HG03521 (cell line): Measurements from ENCODE around the gene FHIT.

Experiments
- ATAC-seq: cut with Tn5 transposase; IDR thresholded peaks from one replicate; pipeline ENCODE4 v1.9.1; 2021; ENCODE audit warnings: mild to moderate bottlenecking, moderate library complexity; ENCODE audit not compliant: unreplicated experiment

The FHIT gene

GRCh38 chr3:60045686-60046085 lies 1205.6 kb downstream of the FHIT start:
- no peak for ATAC-seq

- no peak for ATAC-seq
Observed at GRCh38 chr3:60036803-60037202, 1214.4 kb downstream of the FHIT start.

DNA sequence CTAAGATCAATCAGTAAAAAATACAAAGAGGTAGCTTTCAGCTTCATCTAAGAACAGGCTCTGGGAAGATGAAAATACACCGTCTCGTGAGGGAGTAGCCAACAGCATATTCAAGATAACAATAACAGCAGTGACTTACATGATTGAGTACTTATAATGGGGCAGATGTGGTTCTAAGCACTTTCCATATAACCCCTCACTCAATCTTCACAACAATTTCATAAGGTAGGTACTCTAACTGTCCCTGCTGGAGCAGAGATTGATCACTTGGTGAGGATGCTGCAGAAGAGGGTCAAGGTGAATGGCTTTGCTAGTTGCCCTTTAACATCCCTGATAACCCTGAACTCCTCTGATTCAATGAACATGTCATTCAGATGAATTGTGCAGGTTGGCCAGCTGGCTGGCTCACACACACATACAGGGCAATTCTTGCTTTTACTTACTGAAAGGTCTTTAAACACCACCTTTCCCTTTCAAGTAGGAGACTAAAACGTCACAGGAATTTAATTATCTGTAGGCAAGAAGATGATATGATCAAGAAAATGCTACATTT lies 1217.3 kb downstream of the FHIT start:
- ATAC-seq = no peak

GRCh38 chr3:60030982-60031381 lies 1220.3 kb downstream of the FHIT start:
- no peak for ATAC-seq

- no peak for ATAC-seq
Observed at GRCh38 chr3:60028233-60028632, 1223.0 kb downstream of the FHIT start.

DNA sequence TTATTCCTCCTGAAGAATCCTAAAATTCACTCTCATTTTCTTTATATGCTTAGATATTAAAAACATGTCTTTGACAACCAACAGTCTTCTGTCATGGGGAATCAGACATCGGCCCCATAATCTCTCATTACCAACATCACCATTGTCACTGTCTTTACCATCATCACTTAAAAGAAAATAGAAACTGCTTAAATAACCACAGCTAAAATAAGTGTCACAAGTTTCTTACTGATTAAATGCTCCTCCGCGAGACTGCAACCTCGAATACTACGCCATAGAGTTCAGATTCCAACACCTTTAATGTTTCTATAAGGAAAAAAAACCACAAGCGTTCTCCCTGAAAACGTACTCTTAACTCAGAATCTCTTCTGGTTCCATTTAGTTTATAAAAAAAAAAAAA lies 1223.9 kb downstream of the FHIT start:
- ATAC-seq = no peak

DNA sequence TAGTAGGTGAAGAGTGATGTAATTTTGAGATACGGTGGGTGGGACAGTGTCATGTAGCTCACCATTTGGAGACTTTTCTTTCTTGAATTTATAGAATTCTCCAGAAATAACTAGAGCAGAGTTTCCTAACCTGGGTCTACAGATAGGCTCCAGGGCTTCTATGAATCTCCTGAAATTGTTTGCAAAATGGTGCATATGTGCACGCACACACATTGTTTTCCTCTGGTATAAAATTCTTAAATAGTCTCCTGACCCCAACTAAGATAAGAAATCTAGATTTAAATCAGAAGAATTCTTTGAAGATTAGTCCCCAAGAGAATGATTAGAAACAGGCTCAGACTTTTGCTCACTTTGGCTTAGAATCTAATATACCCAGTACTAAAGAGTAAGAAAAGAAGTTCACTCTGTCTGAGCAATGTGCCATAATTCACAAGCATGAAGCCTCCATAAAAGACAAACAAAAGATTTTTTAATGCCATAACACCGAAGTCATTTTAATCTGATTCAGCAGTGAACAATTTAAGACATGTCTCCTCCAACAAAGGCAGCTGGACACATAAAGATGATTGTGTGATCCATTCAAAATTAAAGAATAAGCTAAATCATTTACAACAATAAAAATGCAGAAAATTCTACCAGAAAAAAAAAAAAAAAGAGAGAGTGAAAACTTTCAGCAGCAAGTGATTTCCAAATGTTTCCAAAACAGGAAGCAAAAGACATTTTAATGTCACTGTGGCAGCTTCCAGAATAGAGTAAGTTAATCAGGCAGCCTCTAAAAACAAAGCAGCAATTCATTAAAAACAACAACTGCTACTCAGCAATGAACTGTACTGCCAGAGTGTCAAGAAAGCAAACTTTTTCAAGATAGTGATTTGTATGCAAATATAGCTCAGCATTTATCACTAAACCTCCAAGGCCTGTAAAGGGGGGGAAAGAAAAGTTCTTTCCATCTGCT lies 1225.9 kb downstream of the FHIT start:
- no peak for ATAC-seq

- ATAC-seq = no peak
Observed at GRCh38 chr3:60024400-60024799, 1226.9 kb downstream of the FHIT start.

GRCh38 chr3:60023189-60023588 lies 1228.1 kb downstream of the FHIT start:
- ATAC-seq = no peak

DNA sequence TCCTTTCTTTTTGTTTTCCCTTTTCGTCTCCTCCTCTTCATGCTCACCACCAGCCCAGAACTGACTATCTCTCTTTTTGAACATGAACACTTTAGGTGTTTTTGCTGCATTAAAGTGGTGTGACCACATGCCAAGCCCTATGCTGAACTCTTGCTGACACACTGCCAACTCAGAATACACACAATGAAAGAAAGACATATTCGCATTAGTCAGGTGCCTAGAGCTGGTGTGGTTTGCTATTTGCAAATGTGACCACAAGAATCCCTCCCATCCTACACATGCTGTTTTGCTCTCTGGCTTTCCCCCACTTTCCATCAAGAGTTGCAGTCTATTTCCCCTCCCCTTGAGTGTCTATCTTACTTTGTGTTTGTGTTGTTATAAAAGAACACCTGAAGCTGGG lies 1233.6 kb downstream of the FHIT start:
- no peak for ATAC-seq

- ATAC-seq = no peak
Observed at GRCh38 chr3:60015032-60015705, 1236.1 kb downstream of the FHIT start.

GRCh38 chr3:60013241-60013640 lies 1238.0 kb downstream of the FHIT start:
- no peak for ATAC-seq

GRCh38 chr3:60011218-60011617 lies 1240.0 kb downstream of the FHIT start:
- no peak for ATAC-seq

DNA sequence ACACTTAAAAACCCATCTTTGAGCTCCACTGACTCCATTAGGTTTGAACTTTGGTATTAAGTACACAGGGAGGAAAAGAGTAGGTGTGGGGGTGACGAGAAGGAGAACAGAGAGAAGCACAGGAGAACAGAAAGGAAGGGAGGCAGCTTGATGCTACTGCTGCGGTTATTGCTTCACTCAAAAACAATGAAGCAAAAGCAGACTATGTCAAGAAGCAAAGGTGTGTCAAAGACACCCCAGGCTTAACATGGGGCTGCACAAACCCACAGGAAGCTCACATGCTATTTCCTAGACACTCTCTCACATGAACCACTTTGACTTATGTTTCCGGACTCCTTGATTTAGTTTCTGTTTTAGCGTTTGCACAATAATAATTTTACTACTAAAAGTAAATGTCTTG lies 1240.5 kb downstream of the FHIT start:
- peak; percentile 97 for ATAC-seq

GRCh38 chr3:60009931-60010478 lies 1241.2 kb downstream of the FHIT start:
- ATAC-seq = no peak

DNA sequence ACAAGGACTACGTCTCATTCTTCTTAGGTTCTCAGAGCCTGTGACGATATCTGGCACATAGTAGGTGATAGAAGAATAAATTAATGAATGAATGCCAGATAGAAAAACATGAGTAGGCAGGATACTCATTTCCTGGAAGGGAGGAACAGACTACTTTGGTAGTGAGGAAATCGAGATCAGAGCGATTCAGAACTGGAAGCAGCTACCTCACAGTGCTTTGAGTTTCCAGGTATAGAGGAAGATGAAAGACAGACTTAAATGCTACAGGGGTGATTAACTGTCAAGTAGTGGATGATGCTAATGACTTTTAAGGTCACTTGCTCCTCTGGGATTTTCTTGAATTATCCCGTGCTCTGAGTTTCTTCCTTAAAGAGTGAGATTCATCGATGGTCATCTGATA lies 1249.9 kb downstream of the FHIT start:
- ATAC-seq = no peak

DNA sequence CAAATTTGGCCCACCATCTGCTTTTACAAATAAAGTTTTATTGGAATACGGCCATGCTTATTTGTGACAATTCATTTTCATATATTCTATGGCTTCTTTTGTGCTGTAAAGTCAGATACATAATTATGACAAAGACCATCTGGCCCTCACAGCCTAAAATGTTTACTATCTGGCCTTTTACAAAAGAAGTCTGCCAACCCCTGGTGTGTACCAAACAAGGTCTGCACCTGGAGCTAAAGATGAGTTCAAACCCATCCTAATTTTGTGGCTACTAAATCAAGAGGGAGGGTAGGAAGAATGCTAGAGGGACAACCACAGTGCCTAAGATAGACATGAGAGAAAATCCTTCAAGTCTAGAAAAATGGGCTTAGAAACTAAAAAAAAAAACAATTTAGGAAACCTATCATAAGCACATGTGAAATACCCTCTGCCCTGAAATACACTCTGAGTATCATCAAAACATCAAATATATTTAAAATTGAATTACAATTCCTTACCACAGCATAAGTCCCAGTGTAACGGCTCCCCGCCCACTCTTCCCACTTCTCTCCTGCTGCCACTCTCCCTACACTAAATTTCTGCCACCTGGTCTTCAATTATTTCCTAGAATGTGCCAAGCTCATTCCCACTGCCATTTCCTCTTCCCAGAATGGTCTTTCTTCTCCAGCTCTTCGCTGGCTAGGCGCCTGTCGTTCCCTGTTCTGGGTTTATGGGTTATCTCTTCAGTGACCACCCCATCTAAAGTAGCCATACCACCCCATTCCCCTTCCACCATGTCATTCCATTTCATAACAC lies 1250.7 kb downstream of the FHIT start:
- ATAC-seq = no peak

- no peak for ATAC-seq
Observed at GRCh38 chr3:59998058-59998457, 1253.2 kb downstream of the FHIT start.

- no peak for ATAC-seq
Observed at GRCh38 chr3:59997583-59997982, 1253.7 kb downstream of the FHIT start.

DNA sequence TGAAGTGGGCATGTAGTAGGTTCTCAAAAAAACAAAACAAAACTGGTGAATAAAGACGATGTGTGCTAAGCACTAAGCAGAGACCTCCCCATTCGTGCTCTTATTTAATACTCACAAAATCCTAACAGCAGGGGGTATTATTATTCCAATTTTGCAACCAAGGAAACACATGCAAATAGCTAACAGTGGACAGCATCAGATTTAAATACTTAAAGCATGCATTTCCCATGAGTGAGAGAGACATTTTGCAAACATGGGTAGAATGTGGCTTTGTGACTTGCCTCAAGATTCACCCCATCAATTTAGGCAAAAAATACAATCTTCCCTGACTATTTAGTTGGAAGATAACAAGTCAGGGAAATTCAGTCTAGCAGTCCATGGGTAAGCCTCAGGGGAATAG lies 1255.2 kb downstream of the FHIT start:
- ATAC-seq = no peak

- no peak for ATAC-seq
Observed at GRCh38 chr3:59995563-59995962, 1255.7 kb downstream of the FHIT start.
